Endothelial cell of umbilical vein (primary cell): Measurements from ENCODE around the gene ANGPTL4. TPM values are rescaled to one million over a fixed set of nuclear protein-coding genes. Genes with fewer than 3 reads are reported as not detected.

Experiments used
- BruUV-seq: library from RNA; stranded (reverse); fragments of 400-500 nt; replicated peaks from 2 replicates; lab custom pipeline; 2021; lab: Mats Ljungman, UMichigan
- CTCF ChIA-PET: fragments of 300-600, 350-600 bp; sonication (Branson Sonifier 250); formaldehyde crosslinking; loops from one replicate; lab custom pipeline; 2021; ENCODE audit warnings: antibody characterized with exemption, inconsistent platforms; lab: Charles Lee
- POLR2A ChIA-PET: fragments of 300-600, 350-600 bp; sonication (Branson Sonifier 250); formaldehyde crosslinking; loops from one replicate; lab custom pipeline; 2021; ENCODE audit warnings: antibody characterized with exemption, inconsistent platforms; lab: Charles Lee
- DNase-seq: peaks from one replicate; pipeline ENCODE4 v3.0.0-alpha.2; 2011; ENCODE audit warnings: low read depth, low spot score
- FAIRE-seq: peaks from 2 replicates; lab custom pipeline; 2011; peaks lifted over from hg19 to GRCh38; lab: Jason Lieb, UNC
- H2AFZ ChIP-seq: 2 replicates; pipeline ENCODE4 v1.6.0; 2012; ENCODE audit warnings: low read depth, low read length, control low read depth, inconsistent platforms
- H3K27ac ChIP-seq: 2 replicates; pipeline ENCODE4 v1.5.1; 2011; ENCODE audit warnings: low read depth, mild to moderate bottlenecking, control low read depth, low read length, moderate library complexity; ENCODE audit not compliant: insufficient read depth
- H3K27me3 ChIP-seq, 2 experiments: 2 replicates each; pipeline versions ENCODE4 v1.6.0 to v1.6.1; 2011; ENCODE audit warnings: low read length in 2 of 2, mixed read lengths in 1 of 2; ENCODE audit not compliant: control insufficient read depth in 2 of 2, insufficient read depth in 2 of 2
- H3K36me3 ChIP-seq, 2 experiments: 2 replicates in 1 of 2; 3 replicates in 1 of 2; pipeline ENCODE4 v1.5.1; 2011; ENCODE audit warnings: low read length in 2 of 2, mild to moderate bottlenecking in 1 of 2, moderate library complexity in 1 of 2; ENCODE audit not compliant: control insufficient read depth in 2 of 2, insufficient read depth in 2 of 2; ENCODE audit errors: extremely low read depth in 1 of 2
- H3K4me1 ChIP-seq: 3 replicates; pipeline ENCODE4 v1.5.1; 2011; ENCODE audit warnings: mild to moderate bottlenecking, low read length; ENCODE audit not compliant: control insufficient read depth, insufficient read depth; ENCODE audit errors: extremely low read depth
- H3K4me2 ChIP-seq: 2 replicates; pipeline ENCODE4 v1.6.1; 2011; ENCODE audit warnings: low read length, control low read depth, mixed read lengths; ENCODE audit not compliant: insufficient read depth
- H3K4me3 ChIP-seq, 3 experiments: fragments of 200-600 bp in 1 of 3; sonication (generic), shearing (Covaris generic) in 1 of 3; replicated peaks in 1 of 3; 2 replicates each; pipeline ENCODE4 v1.5.1; 2011 to 2016; ENCODE audit warnings: control low read depth in 3 of 3, low read length in 3 of 3, mild to moderate bottlenecking in 2 of 3, inconsistent platforms in 1 of 3, low read depth in 1 of 3, moderate library complexity in 1 of 3; ENCODE audit not compliant: insufficient read depth in 1 of 3
- H3K79me2 ChIP-seq: 2 replicates; pipeline ENCODE4 v1.6.0; 2012; ENCODE audit warnings: low read length, inconsistent platforms; ENCODE audit not compliant: control insufficient read depth, insufficient read depth
- H3K9ac ChIP-seq: replicated peaks from 2 replicates; pipeline ENCODE3; 2011; ENCODE audit warnings: low read length, control low read depth; ENCODE audit not compliant: insufficient read depth; ENCODE audit errors: extremely low read depth
- H3K9me1 ChIP-seq: replicated peaks from 3 replicates; pipeline ENCODE4 v1.6.0; 2011; ENCODE audit warnings: mild to moderate bottlenecking, low read length; ENCODE audit not compliant: control insufficient read depth, insufficient read depth; ENCODE audit errors: extremely low read depth
- H3K9me3 ChIP-seq: replicated peaks from 2 replicates; pipeline ENCODE4 v1.5.1; 2012; ENCODE audit warnings: low read length, inconsistent platforms; ENCODE audit not compliant: control insufficient read depth, insufficient read depth
- H4K20me1 ChIP-seq: replicated peaks from 2 replicates; pipeline ENCODE3; 2011; ENCODE audit warnings: mild to moderate bottlenecking, low read length; ENCODE audit not compliant: control insufficient read depth, insufficient read depth; ENCODE audit errors: extremely low read depth
- EZH2 ChIP-seq: IDR thresholded peaks from 2 replicates; pipeline ENCODE4 v1.6.1; 2012; ENCODE audit warnings: borderline replicate concordance, low read depth, mild to moderate bottlenecking, moderate library complexity, low read length, inconsistent platforms; ENCODE audit not compliant: severe bottlenecking
- FOS ChIP-seq: IDR thresholded peaks from 2 replicates; pipeline ENCODE4 v1.6.1; 2011; ENCODE audit warnings: mild to moderate bottlenecking, low read length, moderate library complexity, borderline replicate concordance; ENCODE audit not compliant: insufficient read depth
- GATA2 ChIP-seq: IDR thresholded peaks from 2 replicates; pipeline ENCODE4 v1.7.0; 2011; ENCODE audit warnings: low read depth, mild to moderate bottlenecking, moderate library complexity, mixed read lengths, low read length; ENCODE audit not compliant: insufficient read length, insufficient read depth
- JUN ChIP-seq: IDR thresholded peaks from 2 replicates; pipeline ENCODE4 v1.6.1; 2011; ENCODE audit warnings: borderline replicate concordance, low read depth; ENCODE audit not compliant: insufficient read length, insufficient read depth
- MYC ChIP-seq: IDR thresholded peaks from one replicate; pipeline ENCODE4 v1.6.1; 2011; ENCODE audit warnings: mild to moderate bottlenecking, low read depth, low read length
- POLR2A ChIP-seq: IDR thresholded peaks from 2 replicates; pipeline ENCODE4 v1.6.1; 2012; ENCODE audit warnings: low read depth, mild to moderate bottlenecking, control low read depth, low read length
- POLR2AphosphoS5 ChIP-seq: IDR thresholded peaks from 2 replicates; pipeline ENCODE4 v1.6.1; 2012; ENCODE audit warnings: low read depth, mild to moderate bottlenecking, control low read depth, low read length, moderate library complexity; ENCODE audit not compliant: insufficient read depth
- dilution Hi-C: fragments of 300-500 bp; cut with MboI; formaldehyde crosslinking; loops from one replicate; pipeline ENCODE4 v1.15.0; 2019; ENCODE audit warnings: low sequenced_read_pairs; ENCODE audit not compliant: extremely low pct_ligation_motif_present
- intact Hi-C: fragments of 100-400 bp; cut with micrococcal nuclease; formaldehyde crosslinking; loops from one replicate; pipeline ENCODE4 v1.10.0; 2022
- polyA plus RNA-seq, 4 experiments: library from polyadenylated mRNA; depleted of rRNA in 3 of 4; stranded (reverse) in 3 of 4; unstranded in 1 of 4; fragments of >200 nt; gene quantifications; 2 replicates each; pipeline versions ENCODE4 v1.2.1 to v1.2.3, GENCODE V29; 2011 to 2012; ENCODE audit warnings: missing spikeins in 1 of 4
- total RNA-seq: library from RNA; stranded (reverse); gene quantifications from 2 replicates; pipeline ENCODE4 v1.2.3, GENCODE V29; 2021
- TF ChIP-seq, protein P1 (sequence below): IDR thresholded peaks from 2 replicates; pipeline ENCODE4 v1.6.1; 2011; ENCODE audit not compliant: insufficient read depth, insufficient read length
- TF ChIP-seq, protein P2 (sequence below), 2 donors: IDR thresholded peaks; 1 replicate in 1 of 2; 2 replicates in 1 of 2; pipeline ENCODE4 v1.5.1; 2011; ENCODE audit warnings: low read length in 2 of 2, mild to moderate bottlenecking in 2 of 2, moderate library complexity in 2 of 2, control low read depth in 1 of 2, inconsistent platforms in 1 of 2, low read depth in 1 of 2; ENCODE audit not compliant: insufficient read depth in 1 of 2; ENCODE audit errors: extremely low read depth in 1 of 2

The ANGPTL4 gene
- total and polyA plus RNA-seq, 2 donors (not counting 3 experiments of a cell fraction or from before 2014, with no cell fraction given), result 3.9 to 14.1 TPM

DNA sequence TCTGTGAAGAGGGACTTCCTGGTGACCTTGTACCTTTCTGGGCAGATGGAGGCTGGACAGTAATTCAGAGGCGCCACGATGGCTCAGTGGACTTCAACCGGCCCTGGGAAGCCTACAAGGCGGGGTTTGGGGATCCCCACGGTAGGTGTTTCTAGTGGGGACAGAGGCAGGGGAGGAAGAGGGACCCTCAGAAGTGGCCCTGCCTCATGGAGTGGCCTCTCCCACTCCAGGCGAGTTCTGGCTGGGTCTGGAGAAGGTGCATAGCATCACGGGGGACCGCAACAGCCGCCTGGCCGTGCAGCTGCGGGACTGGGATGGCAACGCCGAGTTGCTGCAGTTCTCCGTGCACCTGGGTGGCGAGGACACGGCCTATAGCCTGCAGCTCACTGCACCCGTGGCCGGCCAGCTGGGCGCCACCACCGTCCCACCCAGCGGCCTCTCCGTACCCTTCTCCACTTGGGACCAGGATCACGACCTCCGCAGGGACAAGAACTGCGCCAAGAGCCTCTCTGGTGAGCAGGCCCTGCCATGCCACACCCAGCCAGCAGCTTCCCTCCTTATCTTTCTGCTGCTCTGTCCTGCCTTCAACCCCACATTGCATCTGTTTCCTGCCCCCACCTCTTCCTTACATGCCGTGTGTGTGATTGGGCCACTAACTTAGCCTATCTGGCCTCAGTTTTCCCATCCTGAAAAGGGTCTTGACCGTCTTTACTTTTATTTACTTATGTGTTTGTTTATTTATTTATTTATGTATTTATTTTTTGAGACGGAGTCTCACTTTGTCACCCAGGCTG, 7.3 kb downstream of the ANGPTL4 start:
- ChIA-PET CTCF (interaction anchor here (1.0 to 1.6 kb wide), 2 partner anchors 17 to 18 kb away, joined by 3 read pairs; no protein-coding TSS in a partner anchor), POLR2A (no interaction called here)
- no peak overlapping the region for H3K4me3 ChIP-seq
- no TSS peak for BruUV-seq
- dilution Hi-C loops, result no loop called here
- no peaks in the 10 kb centered on the region for H3K9me3 ChIP-seq
- H4K20me1 ChIP-seq, result no peaks in the 10 kb centered on the region
- intact Hi-C loops, result no loop called here
- H3K27ac ChIP-seq, result no peak overlapping the region
- DNase-seq, result no peak
- H3K27me3 ChIP-seq, result no peaks in the 10 kb centered on the region
- no peak overlapping the region for H3K4me2 ChIP-seq
- peak; percentile 8 for FAIRE-seq
- no peaks in the 10 kb centered on the region for H3K79me2 ChIP-seq
- no peak overlapping the region for H3K9ac ChIP-seq
- H3K9me1 ChIP-seq, result no peaks in the 10 kb centered on the region
- peaks cover 0 to 13% of the 10 kb centered on the region in 2 experiments for H3K36me3 ChIP-seq
- TF ChIP-seq EZH2 (no peak), JUN (no peak), FOS (no peak), GATA2 (no peak), MYC (no peak), POLR2A (no peak), POLR2AphosphoS5 (no peak)
- TF ChIP-seq, protein P1, sequence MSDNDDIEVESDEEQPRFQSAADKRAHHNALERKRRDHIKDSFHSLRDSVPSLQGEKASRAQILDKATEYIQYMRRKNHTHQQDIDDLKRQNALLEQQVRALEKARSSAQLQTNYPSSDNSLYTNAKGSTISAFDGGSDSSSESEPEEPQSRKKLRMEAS, result no peak
- TF ChIP-seq, protein P2, sequence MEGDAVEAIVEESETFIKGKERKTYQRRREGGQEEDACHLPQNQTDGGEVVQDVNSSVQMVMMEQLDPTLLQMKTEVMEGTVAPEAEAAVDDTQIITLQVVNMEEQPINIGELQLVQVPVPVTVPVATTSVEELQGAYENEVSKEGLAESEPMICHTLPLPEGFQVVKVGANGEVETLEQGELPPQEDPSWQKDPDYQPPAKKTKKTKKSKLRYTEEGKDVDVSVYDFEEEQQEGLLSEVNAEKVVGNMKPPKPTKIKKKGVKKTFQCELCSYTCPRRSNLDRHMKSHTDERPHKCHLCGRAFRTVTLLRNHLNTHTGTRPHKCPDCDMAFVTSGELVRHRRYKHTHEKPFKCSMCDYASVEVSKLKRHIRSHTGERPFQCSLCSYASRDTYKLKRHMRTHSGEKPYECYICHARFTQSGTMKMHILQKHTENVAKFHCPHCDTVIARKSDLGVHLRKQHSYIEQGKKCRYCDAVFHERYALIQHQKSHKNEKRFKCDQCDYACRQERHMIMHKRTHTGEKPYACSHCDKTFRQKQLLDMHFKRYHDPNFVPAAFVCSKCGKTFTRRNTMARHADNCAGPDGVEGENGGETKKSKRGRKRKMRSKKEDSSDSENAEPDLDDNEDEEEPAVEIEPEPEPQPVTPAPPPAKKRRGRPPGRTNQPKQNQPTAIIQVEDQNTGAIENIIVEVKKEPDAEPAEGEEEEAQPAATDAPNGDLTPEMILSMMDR (IDR thresholded peaks at IDR 0.05; ENCODE audit: extremely low read depth in 1 of 2, insufficient read depth in 1 of 2, low read depth in 1 of 2, low read length in 2 of 2), result no peak
- H3K4me1 ChIP-seq, result peaks cover 12% of the 10 kb centered on the region
- H2AFZ ChIP-seq, result no peak overlapping the region
